ENCODE measurements around the gene OR6K2. TPM values are rescaled to one million over a fixed set of nuclear protein-coding genes. Genes with fewer than 3 reads are reported as not detected.

Gene OR6K2
- total RNA-seq = not detected

GRCh38 chr1:158700552-158700951 is at the start of gene OR6K2:
Gene OR6K2, minus strand, starts transcription at chr1:158700652. Its CDS starts 0 bp downstream, at chr1:158700652.
- no peak for TF ChIP-seq CTCF (IDR thresholded peaks at IDR 0.05)
- H3K4me3 ChIP-seq = no peak within 1 kb of the TSS
- DNase-seq = no peak
- H3K27ac ChIP-seq = no peak within 1 kb of the TSS
- intact Hi-C loops (cut with DNase I) = no loop called here
- H3K27me3 ChIP-seq = no peaks in the 10 kb centered on the region
- H3K36me3 ChIP-seq = no peaks in the 10 kb centered on the region
- no peak within 1 kb of the TSS for H3K9ac ChIP-seq (ENCODE audit: low read depth in 2 of 2, low read length in 2 of 2)
- no peaks in the 10 kb centered on the region for H3K9me3 ChIP-seq
- H3K4me1 ChIP-seq = no peaks in the 10 kb centered on the region

- no peak overlapping the region for H3K27ac ChIP-seq
- TF ChIP-seq CTCF (IDR thresholded peaks at IDR 0.05) = no peak
- no peaks in the 10 kb centered on the region for H3K4me1 ChIP-seq
- H3K9me3 ChIP-seq = no peaks in the 10 kb centered on the region
- no peaks in the 10 kb centered on the region for H3K36me3 ChIP-seq
- no peak overlapping the region for H3K9ac ChIP-seq (ENCODE audit: low read depth in 2 of 2, low read length in 2 of 2)
- H3K27me3 ChIP-seq = no peaks in the 10 kb centered on the region
- no peak for DNase-seq
- H3K4me3 ChIP-seq = no peak overlapping the region
- intact Hi-C loops (cut with DNase I) = no loop called here
Measured at GRCh38 chr1:158735848-158736247, 35.4 kb upstream of the OR6K2 start.

- no peak for DNase-seq
- Histone ChIP-seq H3K4me3 (no peak overlapping the region), H3K27me3 (no peaks in the 10 kb centered on the region), H3K9ac (ENCODE audit: low read depth in 2 of 2, low read length in 2 of 2) (no peak overlapping the region), H3K4me1 (no peaks in the 10 kb centered on the region), H3K9me3 (no peaks in the 10 kb centered on the region), H3K36me3 (no peaks in the 10 kb centered on the region), H3K27ac (no peak overlapping the region)
- TF ChIP-seq CTCF (IDR thresholded peaks at IDR 0.05) = no peak
- intact Hi-C loops (cut with DNase I) = no loop called here
Measured at GRCh38 chr1:158732524-158732923, 32.1 kb upstream of the OR6K2 start.

- no peaks in the 10 kb centered on the region for H3K36me3 ChIP-seq
- H3K4me1 ChIP-seq = no peaks in the 10 kb centered on the region
- H3K9ac ChIP-seq (ENCODE audit: low read depth in 2 of 2, low read length in 2 of 2) = no peak overlapping the region
- no peak for DNase-seq
- H3K27me3 ChIP-seq = no peaks in the 10 kb centered on the region
- no peak for TF ChIP-seq CTCF (IDR thresholded peaks at IDR 0.05)
- H3K4me3 ChIP-seq = no peak overlapping the region
- no peaks in the 10 kb centered on the region for H3K9me3 ChIP-seq
- H3K27ac ChIP-seq = no peak overlapping the region
- intact Hi-C loops (cut with DNase I) = no loop called here
Measured at GRCh38 chr1:158731707-158732106, 31.3 kb upstream of the OR6K2 start.

- no peaks in the 10 kb centered on the region for H3K4me1 ChIP-seq
- no peaks in the 10 kb centered on the region for H3K9me3 ChIP-seq
- H3K36me3 ChIP-seq = no peaks in the 10 kb centered on the region
- TF ChIP-seq CTCF (IDR thresholded peaks at IDR 0.05) = no peak
- no peak for DNase-seq
- H3K27ac ChIP-seq = no peak overlapping the region
- H3K9ac ChIP-seq (ENCODE audit: low read depth in 2 of 2, low read length in 2 of 2) = no peak overlapping the region
- intact Hi-C loops (cut with DNase I) = no loop called here
- H3K27me3 ChIP-seq = no peaks in the 10 kb centered on the region
- H3K4me3 ChIP-seq = no peak overlapping the region
Measured at GRCh38 chr1:158730453-158730852, 30.0 kb upstream of the OR6K2 start.

All from colonic mucosa (tissue), 4 donors.